Heart left ventricle (tissue), 13 donors: ENCODE measurements around the gene CFAP100.

Source experiments
- CTCF ChIP-seq, 12 donors: fragments of 200-600 bp; sonication (generic) in 4 of 12; IDR thresholded peaks; one replicate each; pipeline versions ENCODE4 v1.5.0 to v1.8.0; 2018 to 2022; ENCODE audit warnings: antibody characterized with exemption in 12 of 12, mild to moderate bottlenecking in 5 of 12
- POLR2A ChIP-seq, 2 donors: fragments of 450-650 bp; IDR thresholded peaks; one replicate each; pipeline ENCODE4 v1.6.1; 2017; ENCODE audit warnings: antibody characterized with exemption in 2 of 2, mild to moderate bottlenecking in 2 of 2, moderate library complexity in 2 of 2
- donor health status: ischemic (EF 13 %, LVEDD 7.1; RV severe dilation, severe dysfunction).
- donor health status: DM: no; HTN: yes; CAD: no.
- donor health status: DM: no; HTN: no; CAD: no.
- donor health status: ischemic (EF 25% LVEDD 6.9; RV normal size, moderate dysfunction).
- donor health status: ischemic (EF 25% LVEDD 5.7; RV mildly dilated, moderate dysfunction).
- donor health status: ischemic (EF 35%, LVEDD 5.7; RV mildly dilated, moderate dysfunction).
- donor health status: nonischemic (EF 11% LVEDD 7.7; RV severe dilation, severe dysfunction).
- donor health status: DM: yes; HTN: yes; CAD: no.
- donor health status: PGD.
- donor health status: ischemic (EF 29% LVEDD 5.4; RV normal size, mild dysfunction).
- donor health status: nonischemic (EF 23%, LVEDD 6.1; RV moderate dilation, normal function).

DNA sequence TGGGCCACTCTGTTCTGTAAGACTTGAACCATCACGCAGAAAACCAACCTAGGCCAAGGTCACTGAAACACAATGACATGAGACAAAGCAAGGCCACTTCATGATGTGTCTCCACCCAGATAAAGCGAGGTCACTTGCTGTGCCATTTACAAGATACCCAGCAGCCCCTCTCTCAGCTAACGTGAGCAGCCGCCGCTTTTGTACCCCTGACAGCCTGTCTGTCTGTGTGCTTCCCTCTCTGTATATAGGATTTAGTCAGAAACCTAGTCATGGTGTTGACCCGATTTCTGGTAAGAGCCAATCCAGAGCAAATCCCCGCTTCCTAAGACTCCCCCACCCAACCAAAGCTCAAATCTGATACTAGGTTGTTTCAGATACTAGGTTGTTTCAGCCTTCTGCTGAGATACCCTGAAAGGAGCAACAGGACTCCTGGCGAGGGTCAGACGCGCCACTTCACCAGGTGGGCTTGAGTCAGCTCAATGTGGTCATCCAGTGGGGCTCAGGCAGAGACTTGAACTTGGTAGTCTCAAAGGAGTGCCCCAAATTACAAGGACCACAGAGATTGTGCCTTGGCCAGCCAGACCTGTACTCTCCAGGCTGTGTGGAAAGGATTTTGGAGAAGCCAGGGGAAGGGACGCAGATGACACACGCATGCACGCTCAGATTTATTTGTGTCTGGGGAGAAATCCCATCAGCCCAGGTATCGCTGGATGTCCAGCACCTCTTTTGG, 84.0 kb downstream of the CFAP100 start:
- TF ChIP-seq CTCF (IDR thresholded peaks at IDR 0.05), result no peak
- TF ChIP-seq POLR2A (IDR thresholded peaks at IDR 0.05), result no peak
